Activated CD4-positive, alpha-beta T cell treated with anti-CD3 and anti-CD28 coated beads, Interleukin-2, Interleukin-6, amounts not matched to agents 100 ng/mL and 50 ng/mL, durations not matched to agents 16 hours and 8 hours (primary cell): Measurements from ENCODE around the gene ADA.
"Not testable (repeated sequence)": the region's sequence is repeated elsewhere in the genome, so short reads cannot be mapped to it uniquely, and the experiment has no call there.

Experiments
- DNase-seq: peaks from one replicate; pipeline ENCODE4 v3.0.0-alpha.2; 2020

ADA gene

DNA sequence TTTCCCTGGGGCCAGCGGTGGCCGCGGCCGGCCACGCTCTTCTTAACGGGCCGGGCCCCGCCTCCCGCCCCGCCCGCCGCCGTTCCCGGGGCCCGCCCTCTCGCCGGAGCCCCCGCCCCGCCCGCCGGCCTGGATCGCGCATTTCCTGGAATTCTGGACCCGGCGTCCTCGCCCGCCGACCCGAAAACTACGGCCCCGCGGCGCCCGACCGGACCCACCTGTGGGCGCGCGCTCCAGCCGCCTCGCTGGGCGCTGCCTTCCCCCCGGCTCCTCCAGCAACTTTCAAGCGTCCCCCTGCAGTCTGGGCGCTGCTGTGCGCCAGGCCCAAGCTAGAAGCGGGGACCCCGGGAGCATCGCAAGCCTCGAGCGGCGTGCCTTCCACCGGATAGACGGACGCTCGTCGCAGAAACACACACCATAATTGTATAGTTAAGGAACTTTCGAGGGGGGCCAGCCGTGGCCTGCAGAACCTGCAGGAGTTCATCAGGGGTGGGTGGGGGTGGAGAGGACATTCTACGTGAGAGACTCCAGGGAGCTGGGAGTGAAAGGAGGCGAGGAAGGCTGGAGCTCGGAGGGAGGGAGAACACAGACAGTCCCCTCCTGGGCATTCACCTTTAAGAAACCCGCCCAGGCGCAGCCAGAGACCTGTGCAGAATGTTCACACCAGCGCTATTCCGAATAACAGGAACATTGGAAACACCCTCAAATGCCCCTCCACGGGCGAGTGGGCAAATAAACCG is at the start of gene ADA:
Gene ADA, minus strand, starts transcription at position 16 of the 740 bp plus-strand sequence. CDS start 92 bp downstream, outside the sequence.
- peak; percentile 49 for DNase-seq

DNA sequence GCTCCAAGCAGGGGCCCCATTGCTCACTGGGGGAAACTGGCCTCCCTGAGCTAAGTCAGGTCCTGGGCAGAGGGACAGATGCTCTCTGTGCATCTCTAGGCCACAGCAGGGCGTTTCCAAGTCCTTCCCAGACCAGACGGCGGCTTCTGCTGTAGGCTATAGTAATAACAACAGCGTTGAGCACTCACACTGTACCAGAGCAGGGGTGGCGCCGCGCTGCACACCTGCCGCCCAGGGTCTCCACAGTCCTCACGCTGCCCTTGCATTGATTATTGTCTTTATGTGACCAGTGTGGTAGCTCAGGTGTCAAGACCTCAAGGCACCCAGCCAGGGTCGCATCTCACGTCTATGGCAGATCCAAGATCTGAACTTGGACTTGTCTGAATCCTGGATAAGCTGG is 48.8 kb upstream of the ADA start:
- no peak for DNase-seq

- DNase-seq: no peak
These were observed 46.9 kb upstream of the ADA start for GRCh38 chr20:44698351-44698750.

DNA sequence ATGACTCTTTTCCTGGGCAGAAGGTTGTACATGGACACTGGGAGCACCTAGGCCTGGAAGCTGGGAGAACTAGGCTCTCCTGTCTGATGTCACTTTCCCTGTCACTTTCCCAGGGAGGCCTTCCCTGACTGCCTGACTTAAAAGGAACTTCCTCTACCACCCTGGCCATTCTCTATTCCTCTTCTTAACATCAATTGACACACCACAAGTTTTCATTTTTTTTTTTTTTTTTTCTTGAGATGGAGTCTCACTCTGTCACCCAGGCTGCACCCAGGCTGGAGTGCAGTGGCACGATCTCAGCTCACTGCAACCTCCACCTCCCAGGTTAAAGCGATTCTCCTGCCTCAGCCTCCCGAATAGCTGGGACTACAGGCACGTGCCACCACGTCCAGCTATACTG is 45.5 kb upstream of the ADA start:
- DNase-seq: not testable (repeated sequence)

DNA sequence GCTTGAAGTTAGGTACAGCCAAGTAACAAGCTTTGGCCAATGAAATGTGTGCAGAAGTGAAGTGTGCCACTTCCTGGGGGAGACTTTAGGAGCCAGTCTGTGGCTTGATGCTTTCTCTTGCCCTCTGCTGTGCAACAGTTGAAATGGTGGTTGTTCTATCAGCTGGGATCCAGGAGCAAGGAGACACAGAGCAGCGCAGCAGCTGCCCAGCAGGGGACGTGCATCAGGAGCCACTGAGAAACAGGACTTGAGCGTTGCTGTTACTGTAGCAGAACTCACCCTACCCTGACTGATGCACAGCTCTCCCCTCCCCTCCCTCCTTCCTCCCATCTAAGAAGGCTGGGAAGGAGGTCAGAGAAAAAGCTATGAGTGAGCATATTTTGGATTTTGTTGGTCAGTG is 44.8 kb upstream of the ADA start:
- DNase-seq: no peak

DNA sequence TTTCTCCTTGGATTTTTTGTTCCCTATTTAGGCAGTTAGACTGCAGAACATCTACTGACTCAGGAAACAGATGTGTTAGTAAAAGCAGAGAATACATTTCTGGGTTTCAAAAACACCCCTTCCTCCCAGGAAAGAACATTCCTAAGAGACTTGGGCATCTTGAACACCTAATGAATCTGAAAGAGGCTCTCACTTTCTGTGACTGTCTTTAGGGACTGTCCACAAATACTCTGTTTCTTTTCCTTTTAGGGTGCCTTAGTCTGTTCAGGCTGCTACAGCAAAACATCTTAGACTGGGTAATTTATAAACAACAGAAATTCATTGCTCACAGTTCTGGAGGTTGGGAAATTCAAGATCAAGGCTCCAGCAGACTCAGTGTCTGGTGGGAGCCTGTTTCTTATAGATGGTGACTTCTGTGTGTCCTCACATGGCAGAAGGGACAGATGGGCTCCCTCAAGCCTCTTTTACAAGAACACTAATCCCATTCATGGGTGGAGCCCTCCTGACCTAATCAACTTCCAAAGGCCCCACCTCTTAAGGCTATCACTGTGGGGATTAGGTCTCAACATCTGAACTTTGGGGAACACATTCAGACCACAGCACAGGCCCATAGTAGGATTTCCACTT is 44.3 kb upstream of the ADA start:
- DNase-seq: no peak

DNA sequence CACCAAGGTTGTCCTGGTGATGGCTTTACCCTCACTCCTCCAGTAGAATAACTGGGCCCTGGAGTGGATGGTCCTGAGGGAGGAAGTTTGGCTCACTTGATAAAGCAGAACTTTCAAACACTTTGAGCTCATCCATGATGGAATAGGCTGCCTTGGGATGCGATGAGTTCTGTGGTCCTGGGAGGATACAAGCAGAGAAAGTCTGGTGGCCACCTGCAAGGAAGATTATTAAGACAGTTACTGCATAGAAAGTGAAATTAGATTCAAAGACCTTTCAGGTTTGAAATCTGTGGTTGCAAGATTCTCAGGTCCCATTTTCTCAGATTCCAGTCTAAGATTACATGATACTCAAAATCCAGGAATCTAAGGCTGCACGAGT is 43.8 kb upstream of the ADA start:
- no peak for DNase-seq

- DNase-seq: no peak
These were observed 42.7 kb upstream of the ADA start for GRCh38 chr20:44694159-44694558.

DNA sequence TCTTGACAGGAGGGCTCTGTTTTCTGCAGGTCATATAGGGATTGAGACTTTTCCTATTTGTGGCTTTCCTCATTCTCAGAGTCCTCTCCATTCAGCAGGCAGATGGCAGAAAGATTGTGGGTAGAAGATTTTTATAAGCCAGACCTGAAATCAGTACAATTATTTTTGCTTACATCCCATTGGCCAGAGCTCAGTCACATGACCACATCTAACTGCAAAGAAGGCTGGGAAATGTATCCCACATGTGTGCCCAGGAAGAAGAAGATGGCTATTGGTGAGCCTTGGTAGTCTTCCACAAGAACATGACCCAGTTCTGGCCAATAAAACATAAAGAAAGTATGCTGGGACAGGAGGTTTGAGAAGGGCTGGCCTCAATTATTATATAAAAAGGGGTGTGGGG is 42.1 kb upstream of the ADA start:
- no peak for DNase-seq

GRCh38 chr20:44692932-44693480 is 41.5 kb upstream of the ADA start:
- DNase-seq: no peak

GRCh38 chr20:44691424-44692423 is 40.2 kb upstream of the ADA start:
- no peak for DNase-seq

DNA sequence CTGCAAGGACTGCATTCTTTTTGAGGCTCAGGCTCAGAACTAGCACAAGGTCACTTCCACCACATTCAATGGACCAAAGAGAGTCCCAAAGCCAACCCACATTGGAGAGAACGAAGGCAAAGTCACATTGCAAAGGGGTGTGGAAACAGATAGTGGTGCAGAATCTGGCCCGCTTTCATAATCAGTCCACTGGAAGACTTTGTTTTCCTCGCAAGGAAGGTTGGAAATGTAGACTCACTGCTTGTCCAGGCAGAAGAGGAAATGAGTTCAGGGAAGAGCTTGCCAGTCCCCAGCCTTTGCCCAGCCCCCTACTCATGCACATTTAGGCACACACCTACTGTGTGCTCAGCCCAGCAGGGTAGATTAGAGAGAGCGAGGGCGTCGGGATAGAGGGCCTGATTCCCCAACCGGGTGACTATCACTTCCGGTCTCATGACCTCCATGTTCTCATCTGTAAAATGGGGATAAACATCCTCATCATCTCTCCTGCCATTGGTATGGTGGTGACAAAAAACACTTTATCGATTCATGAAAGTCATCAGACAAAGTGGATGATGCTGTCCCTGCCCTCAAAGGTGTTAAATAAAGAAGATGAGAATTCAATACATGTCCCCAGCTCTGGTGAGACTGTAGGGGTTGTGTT is 39.4 kb upstream of the ADA start:
- no peak for DNase-seq

DNA sequence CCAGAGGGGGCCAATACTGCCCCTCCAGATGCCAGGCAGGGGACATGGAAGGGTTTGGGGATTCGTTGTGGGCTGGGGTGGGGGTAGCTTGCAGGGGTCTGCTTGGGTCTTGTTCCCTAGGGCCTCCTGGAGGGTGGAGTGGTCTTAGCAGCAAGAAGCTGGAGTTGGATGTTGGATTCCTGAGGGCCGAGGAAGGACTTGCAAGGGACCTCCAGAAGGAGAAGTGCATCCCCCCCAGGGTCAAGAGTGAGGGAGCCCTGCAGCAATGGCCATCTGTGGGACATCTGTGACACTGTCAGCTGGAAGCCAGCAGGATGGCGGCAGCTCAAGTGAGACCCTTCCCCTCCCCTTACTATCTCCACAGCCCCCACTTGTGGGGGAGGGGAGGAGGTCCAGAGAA is 38.3 kb upstream of the ADA start:
- no peak for DNase-seq

DNA sequence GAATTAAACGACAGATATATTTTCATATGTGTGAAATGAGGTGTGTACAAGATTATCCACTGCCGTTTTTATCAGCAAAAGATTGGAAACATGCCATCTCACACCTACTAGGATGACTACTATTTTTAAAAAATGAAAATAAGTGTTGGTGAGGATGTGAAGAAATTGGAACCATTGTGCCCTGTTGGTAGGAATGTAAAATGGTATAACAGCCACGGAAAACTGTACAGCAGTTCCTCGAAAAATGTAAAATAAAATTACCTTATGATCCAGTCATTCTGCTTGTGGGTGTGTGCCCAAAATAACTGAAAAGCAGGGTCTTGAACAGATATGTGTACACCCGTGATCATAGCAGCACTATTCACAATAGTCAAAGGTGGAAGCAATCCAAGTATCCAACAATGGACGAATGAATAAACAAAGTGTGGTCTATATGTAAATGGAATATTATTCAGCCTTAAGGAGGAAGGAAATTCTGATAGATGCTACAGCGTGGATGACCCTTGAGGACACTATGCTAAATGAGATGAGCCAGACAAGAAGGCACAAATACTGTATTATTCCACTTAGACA is 36.6 kb upstream of the ADA start:
- no peak for DNase-seq

GRCh38 chr20:44686934-44687333 is 35.4 kb upstream of the ADA start:
- DNase-seq: no peak

GRCh38 chr20:44684047-44684967 is 32.8 kb upstream of the ADA start:
- no peak for DNase-seq

DNA sequence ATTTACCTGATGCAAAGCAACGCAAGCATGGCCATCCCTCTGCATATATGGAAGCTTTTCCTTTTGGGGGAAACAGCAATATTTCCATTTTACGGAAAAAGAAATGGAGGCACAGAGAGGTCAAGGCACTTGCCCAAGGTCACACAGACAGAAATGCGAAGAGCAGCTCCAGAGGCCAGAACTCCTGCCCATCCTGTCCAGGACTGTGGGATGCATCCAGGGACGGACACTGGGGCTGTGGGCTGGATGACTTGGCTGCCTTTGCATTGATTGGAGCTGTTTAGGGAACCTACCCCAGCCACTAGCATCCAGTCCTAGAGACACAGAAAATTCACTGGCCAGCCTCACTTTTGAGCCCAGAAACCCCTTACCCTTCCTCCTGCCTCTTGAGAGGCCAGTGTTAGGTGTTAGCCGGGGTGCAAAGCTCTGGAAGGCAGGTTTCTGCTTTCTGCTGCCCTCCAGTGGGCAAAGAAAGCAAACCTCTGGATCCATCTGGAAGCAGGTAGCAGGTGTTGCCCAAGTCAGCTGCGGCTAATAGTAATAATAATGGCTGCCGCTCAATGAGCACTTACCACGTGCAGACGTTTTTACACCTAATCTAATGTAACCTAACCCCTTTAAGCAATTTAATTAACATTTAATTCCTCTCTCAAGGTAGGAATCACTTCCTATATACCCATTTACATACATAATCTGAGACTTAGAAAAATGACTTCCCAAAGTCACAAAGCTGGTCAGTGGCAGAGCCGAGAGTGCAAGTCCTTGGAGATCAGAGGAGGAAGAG is 32.0 kb upstream of the ADA start:
- DNase-seq: peak; percentile 57

GRCh38 chr20:44681796-44682566 is 30.5 kb upstream of the ADA start:
- no peak for DNase-seq

GRCh38 chr20:44678990-44679611 is 27.6 kb upstream of the ADA start:
- no peak for DNase-seq
